H4 (cell line): Measurements from ENCODE around the gene SLC25A12. TPM values are rescaled to one million over a fixed set of nuclear protein-coding genes. Genes with fewer than 3 reads are reported as not detected.
A peak's percentile ranks its signal among the peaks of the same experiment; 100 is the strongest.

ENCODE experiments used
- DNase-seq: peaks from one replicate; pipeline ENCODE4 v3.0.0-alpha.2; 2015; ENCODE audit warnings: low spot score
- total RNA-seq: library from RNA; depleted of rRNA; stranded (reverse); fragments of >200 nt; shearing (Covaris generic); gene quantifications from 2 replicates; pipeline ENCODE4 v1.2.3, GENCODE V29; 2014

SLC25A12 gene
- total RNA-seq, 1 experiment from 2014 or later: 22.3 TPM

GRCh38 chr2:171883275-171883893 lies 10.7 kb downstream of the SLC25A12 start:
- DNase-seq: no peak

- DNase-seq: no peak
These were observed 11.8 kb downstream of the SLC25A12 start for GRCh38 chr2:171882089-171882769.

GRCh38 chr2:171880774-171881173 lies 13.3 kb downstream of the SLC25A12 start:
- DNase-seq: no peak

- no peak for DNase-seq
These were observed 14.2 kb downstream of the SLC25A12 start for GRCh38 chr2:171879865-171880264.

- peak; percentile 56 for DNase-seq
These were observed 15.5 kb downstream of the SLC25A12 start for GRCh38 chr2:171878481-171878993.

GRCh38 chr2:171874963-171875362 lies 19.1 kb downstream of the SLC25A12 start:
- no peak for DNase-seq

- no peak for DNase-seq
These were observed 19.5 kb downstream of the SLC25A12 start for GRCh38 chr2:171874517-171874916.

GRCh38 chr2:171864357-171864985 lies 29.6 kb downstream of the SLC25A12 start:
- no peak for DNase-seq

- DNase-seq: no peak
These were observed 31.5 kb downstream of the SLC25A12 start for GRCh38 chr2:171862501-171862900.

- no peak for DNase-seq
These were observed 35.6 kb downstream of the SLC25A12 start for GRCh38 chr2:171858397-171858958.

GRCh38 chr2:171855401-171855800 lies 38.6 kb downstream of the SLC25A12 start:
- DNase-seq: no peak

- DNase-seq: no peak
These were observed 41.6 kb downstream of the SLC25A12 start for GRCh38 chr2:171852366-171852888.

GRCh38 chr2:171847627-171848026 lies 46.4 kb downstream of the SLC25A12 start:
- no peak for DNase-seq

GRCh38 chr2:171846894-171847293 lies 47.1 kb downstream of the SLC25A12 start:
- DNase-seq: no peak

GRCh38 chr2:171841996-171842395 lies 52.0 kb downstream of the SLC25A12 start:
- no peak for DNase-seq

- DNase-seq: no peak
These were observed 56.3 kb downstream of the SLC25A12 start for GRCh38 chr2:171837736-171838135.

GRCh38 chr2:171836146-171836910 lies 57.7 kb downstream of the SLC25A12 start:
- no peak for DNase-seq

- DNase-seq: no peak
These were observed 58.7 kb downstream of the SLC25A12 start for GRCh38 chr2:171835386-171835785.

- no peak for DNase-seq
These were observed 59.8 kb downstream of the SLC25A12 start for GRCh38 chr2:171834286-171834685.

- DNase-seq: no peak
These were observed 61.6 kb downstream of the SLC25A12 start for GRCh38 chr2:171832489-171832888.

- no peak for DNase-seq
These were observed 64.0 kb downstream of the SLC25A12 start for GRCh38 chr2:171830039-171830438.

GRCh38 chr2:171824086-171824485 lies 70.0 kb downstream of the SLC25A12 start:
- DNase-seq: no peak
